K562 (cell line): Measurements from ENCODE around the gene ZNF143. TPM values are rescaled to one million over a fixed set of nuclear protein-coding genes. Genes with fewer than 3 reads are reported as not detected.

Experiments used
- CREM ChIP-seq: IDR thresholded peaks from 2 replicates; pipeline ENCODE4 v1.6.1; 2014; ENCODE audit warnings: antibody characterized with exemption, low read depth
- CTBP1 ChIP-seq: fragments of 450-650 bp; IDR thresholded peaks from 2 replicates; pipeline ENCODE4 v1.6.1; 2016; ENCODE audit warnings: borderline replicate concordance
- ELF2 ChIP-seq: fragments of 250-450 bp; sonication (Bioruptor Pico); IDR thresholded peaks from 2 replicates; pipeline ENCODE4 v1.5.0; 2021; ENCODE audit warnings: mild to moderate bottlenecking
- ETV1 ChIP-seq: fragments of 450-650 bp; conservative IDR thresholded peaks from 2 replicates; pipeline ENCODE4 v1.6.1; 2016; ENCODE audit warnings: missing genetic modification characterization, control low read depth, low read depth, missing compliant biosample characterization
- HCFC1 ChIP-seq: IDR thresholded peaks from 2 replicates; pipeline ENCODE4 v1.6.1; 2012; ENCODE audit warnings: low read depth, low read length, improper control_type of control experiment
- HNRNPLL ChIP-seq: fragments of 200-400 bp; formaldehyde crosslinking; IDR thresholded peaks from 2 replicates; pipeline ENCODE4 v1.6.1; 2017; ENCODE audit warnings: low read length, low read depth, mild to moderate bottlenecking; ENCODE audit not compliant: poor library complexity, severe bottlenecking
- HNRNPUL1 ChIP-seq: fragments of 200-400 bp; formaldehyde crosslinking; IDR thresholded peaks from 2 replicates; pipeline ENCODE4 v1.6.1; 2017; ENCODE audit warnings: low read length
- HSF4 ChIP-seq: fragments of 250-450 bp; sonication (Bioruptor Pico); IDR thresholded peaks from 2 replicates; pipeline ENCODE4 v2.1.2; 2022; ENCODE audit warnings: mild to moderate bottlenecking, moderate library complexity, borderline replicate concordance
- JUN ChIP-seq, 2 experiments: sonication (generic) in 1 of 2; formaldehyde crosslinking in 1 of 2; IDR thresholded peaks; 2 replicates each; pipeline versions ENCODE4 v1.6.1 to v1.8.0; 2012 to 2022; ENCODE audit warnings: borderline replicate concordance in 2 of 2, mild to moderate bottlenecking in 2 of 2, improper control_type of control experiment in 1 of 2, low read depth in 1 of 2, low read length in 1 of 2, missing genetic modification reagents in 1 of 2
- KLF16 ChIP-seq: IDR thresholded peaks from 2 replicates; pipeline ENCODE4 v1.6.1; 2016; ENCODE audit warnings: antibody characterized with exemption
- MEF2D ChIP-seq: conservative IDR thresholded peaks from 2 replicates; pipeline ENCODE4 v1.6.1; 2016; ENCODE audit warnings: low read depth, missing genetic modification characterization, missing compliant biosample characterization
- PHB2 ChIP-seq: fragments of 450-650 bp; IDR thresholded peaks from 2 replicates; pipeline ENCODE4 v1.6.1; 2017; ENCODE audit warnings: low read depth
- PPARD ChIP-seq: fragments of 250-450 bp; sonication (Bioruptor Pico); IDR thresholded peaks from 2 replicates; pipeline ENCODE4 v1.8.0; 2022; ENCODE audit warnings: inconsistent platforms, mild to moderate bottlenecking, moderate library complexity
- RB1 ChIP-seq: fragments of 450-650 bp; IDR thresholded peaks from 2 replicates; pipeline ENCODE4 v1.6.1; 2017; ENCODE audit warnings: low read depth, mild to moderate bottlenecking
- RCOR1 ChIP-seq, 2 experiments: IDR thresholded peaks; 2 replicates each; pipeline ENCODE4 v1.6.1; 2012; ENCODE audit warnings: low read depth in 2 of 2, low read length in 2 of 2, borderline replicate concordance in 1 of 2, improper control_type of control experiment in 1 of 2
- TAF1 ChIP-seq: IDR thresholded peaks from 2 replicates; pipeline ENCODE4 v1.6.1; 2011; ENCODE audit warnings: mild to moderate bottlenecking, low read length, moderate library complexity; ENCODE audit not compliant: insufficient read depth, control insufficient read depth, severe bottlenecking; ENCODE audit errors: extremely low read depth
- TCF3 ChIP-seq: sonication (generic); formaldehyde crosslinking; IDR thresholded peaks from 2 replicates; pipeline ENCODE4 v1.4.0; 2020; ENCODE audit warnings: mild to moderate bottlenecking, missing genetic modification reagents
- ZNF507 ChIP-seq: conservative IDR thresholded peaks from 2 replicates; pipeline ENCODE4 v1.6.1; 2017; ENCODE audit warnings: missing genetic modification characterization, missing compliant biosample characterization
- polyA plus RNA-seq, 8 experiments: library from polyadenylated mRNA; depleted of rRNA in 4 of 8; stranded (reverse) in 5 of 8; unstranded in 3 of 8; fragments of >200 nt; fragmentation: Nextera tagmentation in 2 of 8; fragmentation: Illumina TruSeq in 1 of 8; extraction: Ambion mirVana in 2 of 8; extraction: Trizol in 1 of 8; gene quantifications; 2 replicates each; pipeline versions ENCODE4 v1.2.1 to v1.2.3, GENCODE V29; 2011 to 2014; ENCODE audit warnings: inconsistent platforms in 1 of 8, missing spikeins in 1 of 8
- total RNA-seq, 7 experiments: library from RNA; depleted of rRNA in 6 of 7; stranded (reverse); fragments of >200 nt in 6 of 7; fragmentation: Illumina TruSeq in 2 of 7; extraction: Trizol in 2 of 7; gene quantifications; 2 replicates each; pipeline versions ENCODE4 v1.2.1 to v1.2.3, GENCODE V29; 2011 to 2021; ENCODE audit warnings: low replicate concordance in 1 of 7
- TF ChIP-seq, protein P1 (sequence below): IDR thresholded peaks from 2 replicates; pipeline ENCODE4 v1.6.1; 2012; ENCODE audit warnings: low read depth, low read length, improper control_type of control experiment, borderline replicate concordance
- TF ChIP-seq, protein P2 (sequence below): sonication (generic); formaldehyde crosslinking; IDR thresholded peaks from 2 replicates; pipeline ENCODE4 v1.8.1; 2023; ENCODE audit warnings: mild to moderate bottlenecking, missing genetic modification reagents
- TF ChIP-seq, protein P3 (sequence below): sonication (generic); formaldehyde crosslinking; IDR thresholded peaks from 2 replicates; pipeline ENCODE4 v1.8.0; 2022; ENCODE audit warnings: mild to moderate bottlenecking, missing genetic modification reagents

Gene ZNF143
- total and polyA plus RNA-seq, 9 of the 15 experiments (the other 6 are each of a cell fraction or from before 2014, with no cell fraction given), result 18.4 to 58.5 (median 27.1) TPM

GRCh38 chr11:9535189-9535781, 74.5 kb downstream of the ZNF143 start (continued):
- TF ChIP-seq KLF16 (peak; percentile 53; the same call in 1 of the 2 replicates), HSF4 (CRISPR knock-in tag) (no peak), CREM (0 out of 2 replicates have a peak, but pooled peaks have one; percentile 7), JUN (IDR thresholded peaks at IDR 0.05; ENCODE audit: borderline replicate concordance, low read depth, low read length) (0 out of 2 replicates have a peak, but pooled peaks have one; percentile 16), JUN (CRISPR knock-in tag; IDR thresholded peaks at IDR 0.05; ENCODE audit: borderline replicate concordance) (no peak), HCFC1 (0 out of 2 replicates have a peak, but pooled peaks have one; percentile 17), PPARD (CRISPR knock-in tag) (no peak), TAF1 (no peak), CTBP1 (no peak), MEF2D (tag) (no peak), ELF2 (CRISPR knock-in tag) (no peak), RB1 (peak; percentile 16; the same call in 1 of the 2 replicates), ZNF507 (tag) (no peak), HNRNPLL (no peak), RCOR1 (IDR thresholded peaks at IDR 0.05; ENCODE audit: borderline replicate concordance in 1 of 2, low read depth in 2 of 2, low read length in 2 of 2) (peak in 1 of 2 experiments; percentile 33; a peak in 1 of 4 replicates), ETV1 (0 out of 2 replicates have a peak, but pooled peaks have one; percentile 33), PHB2 (no peak), TCF3 (CRISPR knock-in tag) (no peak), HNRNPUL1 (no peak)
- TF ChIP-seq, protein P1, sequence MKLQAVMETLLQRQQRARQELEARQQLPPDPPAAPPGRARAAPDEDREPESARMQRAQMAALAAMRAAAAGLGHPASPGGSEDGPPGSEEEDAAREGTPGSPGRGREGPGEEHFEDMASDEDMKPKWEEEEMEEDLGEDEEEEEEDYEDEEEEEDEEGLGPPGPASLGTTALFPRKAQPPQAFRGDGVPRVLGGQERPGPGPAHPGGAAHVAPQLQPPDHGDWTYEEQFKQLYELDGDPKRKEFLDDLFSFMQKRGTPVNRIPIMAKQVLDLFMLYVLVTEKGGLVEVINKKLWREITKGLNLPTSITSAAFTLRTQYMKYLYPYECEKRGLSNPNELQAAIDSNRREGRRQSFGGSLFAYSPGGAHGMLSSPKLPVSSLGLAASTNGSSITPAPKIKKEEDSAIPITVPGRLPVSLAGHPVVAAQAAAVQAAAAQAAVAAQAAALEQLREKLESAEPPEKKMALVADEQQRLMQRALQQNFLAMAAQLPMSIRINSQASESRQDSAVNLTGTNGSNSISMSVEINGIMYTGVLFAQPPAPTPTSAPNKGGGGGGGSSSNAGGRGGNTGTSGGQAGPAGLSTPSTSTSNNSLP, result 0 out of 2 replicates have a peak, but pooled peaks have one; percentile 36
- TF ChIP-seq, protein P2, sequence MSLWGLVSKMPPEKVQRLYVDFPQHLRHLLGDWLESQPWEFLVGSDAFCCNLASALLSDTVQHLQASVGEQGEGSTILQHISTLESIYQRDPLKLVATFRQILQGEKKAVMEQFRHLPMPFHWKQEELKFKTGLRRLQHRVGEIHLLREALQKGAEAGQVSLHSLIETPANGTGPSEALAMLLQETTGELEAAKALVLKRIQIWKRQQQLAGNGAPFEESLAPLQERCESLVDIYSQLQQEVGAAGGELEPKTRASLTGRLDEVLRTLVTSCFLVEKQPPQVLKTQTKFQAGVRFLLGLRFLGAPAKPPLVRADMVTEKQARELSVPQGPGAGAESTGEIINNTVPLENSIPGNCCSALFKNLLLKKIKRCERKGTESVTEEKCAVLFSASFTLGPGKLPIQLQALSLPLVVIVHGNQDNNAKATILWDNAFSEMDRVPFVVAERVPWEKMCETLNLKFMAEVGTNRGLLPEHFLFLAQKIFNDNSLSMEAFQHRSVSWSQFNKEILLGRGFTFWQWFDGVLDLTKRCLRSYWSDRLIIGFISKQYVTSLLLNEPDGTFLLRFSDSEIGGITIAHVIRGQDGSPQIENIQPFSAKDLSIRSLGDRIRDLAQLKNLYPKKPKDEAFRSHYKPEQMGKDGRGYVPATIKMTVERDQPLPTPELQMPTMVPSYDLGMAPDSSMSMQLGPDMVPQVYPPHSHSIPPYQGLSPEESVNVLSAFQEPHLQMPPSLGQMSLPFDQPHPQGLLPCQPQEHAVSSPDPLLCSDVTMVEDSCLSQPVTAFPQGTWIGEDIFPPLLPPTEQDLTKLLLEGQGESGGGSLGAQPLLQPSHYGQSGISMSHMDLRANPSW (CRISPR knock-in tag), result 0 out of 2 replicates have a peak, but pooled peaks have one; percentile 41
- TF ChIP-seq, protein P3, sequence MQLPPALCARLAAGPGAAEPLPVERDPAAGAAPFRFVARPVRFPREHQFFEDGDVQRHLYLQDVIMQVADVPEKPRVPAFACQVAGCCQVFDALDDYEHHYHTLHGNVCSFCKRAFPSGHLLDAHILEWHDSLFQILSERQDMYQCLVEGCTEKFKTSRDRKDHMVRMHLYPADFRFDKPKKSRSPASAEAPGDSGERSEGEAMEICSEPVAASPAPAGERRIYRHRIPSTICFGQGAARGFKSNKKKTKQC (CRISPR knock-in tag), result no peak
